Testis (tissue), 2 donors: ENCODE data around the gene OR52W1.

Source experiments
- POLR2A ChIP-seq: fragments of 450-650 bp; IDR thresholded peaks from one replicate; pipeline ENCODE4 v1.6.1; 2017; ENCODE audit warnings: antibody characterized with exemption, mild to moderate bottlenecking, moderate library complexity
- TF ChIP-seq, protein P1 (sequence below), 3 experiments: fragments of 450-650 bp in 2 of 3; fragments of 200-600 bp in 1 of 3; sonication (generic) in 1 of 3; IDR thresholded peaks; one replicate each; pipeline ENCODE4 v1.5.1; 2016 to 2019; ENCODE audit warnings: antibody characterized with exemption in 3 of 3, mild to moderate bottlenecking in 2 of 3, moderate library complexity in 1 of 3

- TF ChIP-seq, protein P1, sequence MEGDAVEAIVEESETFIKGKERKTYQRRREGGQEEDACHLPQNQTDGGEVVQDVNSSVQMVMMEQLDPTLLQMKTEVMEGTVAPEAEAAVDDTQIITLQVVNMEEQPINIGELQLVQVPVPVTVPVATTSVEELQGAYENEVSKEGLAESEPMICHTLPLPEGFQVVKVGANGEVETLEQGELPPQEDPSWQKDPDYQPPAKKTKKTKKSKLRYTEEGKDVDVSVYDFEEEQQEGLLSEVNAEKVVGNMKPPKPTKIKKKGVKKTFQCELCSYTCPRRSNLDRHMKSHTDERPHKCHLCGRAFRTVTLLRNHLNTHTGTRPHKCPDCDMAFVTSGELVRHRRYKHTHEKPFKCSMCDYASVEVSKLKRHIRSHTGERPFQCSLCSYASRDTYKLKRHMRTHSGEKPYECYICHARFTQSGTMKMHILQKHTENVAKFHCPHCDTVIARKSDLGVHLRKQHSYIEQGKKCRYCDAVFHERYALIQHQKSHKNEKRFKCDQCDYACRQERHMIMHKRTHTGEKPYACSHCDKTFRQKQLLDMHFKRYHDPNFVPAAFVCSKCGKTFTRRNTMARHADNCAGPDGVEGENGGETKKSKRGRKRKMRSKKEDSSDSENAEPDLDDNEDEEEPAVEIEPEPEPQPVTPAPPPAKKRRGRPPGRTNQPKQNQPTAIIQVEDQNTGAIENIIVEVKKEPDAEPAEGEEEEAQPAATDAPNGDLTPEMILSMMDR (IDR thresholded peaks at IDR 0.05) = no peak
- TF ChIP-seq POLR2A = no peak
Measured at GRCh38 chr11:6205366-6205765, 6.3 kb downstream of the OR52W1 start, which contains the start of gene C11orf42.
